ENCODE results near the gene MUC4.

Gene MUC4

GRCh38 chr3:195815169-195815771, 3.5 kb upstream of the MUC4 start:
- Histone ChIP-seq H3K4me3 (replicated peaks; ENCODE audit: insufficient read depth, low read length) (no peak overlapping the region), H3K27ac (replicated peaks) (no peak overlapping the region), H3K27me3 (ENCODE audit: insufficient read depth, poor library complexity, severe bottlenecking) (no peaks in the 10 kb centered on the region)
- no peak for DNase-seq (ENCODE audit: low read depth in 1 of 2, low spot score in 1 of 2)
- TF ChIP-seq SPI1 (IDR thresholded peaks at IDR 0.05; ENCODE audit: borderline replicate concordance, low read depth), result no peak

DNA sequence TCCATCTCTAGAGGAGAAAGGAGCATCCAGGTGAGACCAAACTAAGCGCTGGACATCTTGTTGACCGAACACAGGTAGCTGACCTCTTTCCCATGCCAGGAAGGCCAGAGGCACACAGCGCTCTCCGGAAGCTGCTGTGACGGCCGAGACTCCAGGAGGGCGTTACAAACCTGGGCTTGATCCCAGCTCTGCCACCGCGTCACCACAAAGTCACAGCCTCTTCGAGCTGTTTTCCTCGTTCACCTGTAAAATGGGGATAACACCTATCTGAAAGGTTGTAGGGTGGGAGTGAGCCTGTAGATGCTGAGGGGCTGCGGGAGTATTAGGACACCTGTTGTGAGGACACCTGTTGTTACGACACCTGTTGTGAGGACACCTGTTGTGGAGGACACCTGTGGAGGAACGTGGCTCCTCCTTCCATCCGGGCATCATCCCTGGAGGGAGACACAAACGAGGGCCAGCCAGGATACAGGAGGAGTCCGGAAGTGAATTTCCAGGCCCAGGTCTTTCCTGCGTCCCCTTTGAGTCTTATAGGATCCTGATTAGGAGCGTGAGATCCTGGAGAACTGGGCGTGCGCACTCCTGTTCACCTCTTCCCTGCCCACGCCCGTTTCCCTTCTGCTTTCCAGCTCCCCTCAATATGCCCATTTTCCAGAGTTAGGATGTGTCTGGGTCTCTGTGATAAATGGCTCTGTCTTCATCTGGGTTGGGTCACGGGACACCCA, 2.3 kb upstream of the MUC4 start:
- H3K4me3 ChIP-seq (replicated peaks; ENCODE audit: insufficient read depth, low read length), result no peak overlapping the region
- no peak overlapping the region for H3K27ac ChIP-seq (replicated peaks)
- H3K27me3 ChIP-seq (ENCODE audit: insufficient read depth, poor library complexity, severe bottlenecking), result no peaks in the 10 kb centered on the region
- no peak for DNase-seq (ENCODE audit: low read depth in 1 of 2, low spot score in 1 of 2)
- TF ChIP-seq, protein P1, sequence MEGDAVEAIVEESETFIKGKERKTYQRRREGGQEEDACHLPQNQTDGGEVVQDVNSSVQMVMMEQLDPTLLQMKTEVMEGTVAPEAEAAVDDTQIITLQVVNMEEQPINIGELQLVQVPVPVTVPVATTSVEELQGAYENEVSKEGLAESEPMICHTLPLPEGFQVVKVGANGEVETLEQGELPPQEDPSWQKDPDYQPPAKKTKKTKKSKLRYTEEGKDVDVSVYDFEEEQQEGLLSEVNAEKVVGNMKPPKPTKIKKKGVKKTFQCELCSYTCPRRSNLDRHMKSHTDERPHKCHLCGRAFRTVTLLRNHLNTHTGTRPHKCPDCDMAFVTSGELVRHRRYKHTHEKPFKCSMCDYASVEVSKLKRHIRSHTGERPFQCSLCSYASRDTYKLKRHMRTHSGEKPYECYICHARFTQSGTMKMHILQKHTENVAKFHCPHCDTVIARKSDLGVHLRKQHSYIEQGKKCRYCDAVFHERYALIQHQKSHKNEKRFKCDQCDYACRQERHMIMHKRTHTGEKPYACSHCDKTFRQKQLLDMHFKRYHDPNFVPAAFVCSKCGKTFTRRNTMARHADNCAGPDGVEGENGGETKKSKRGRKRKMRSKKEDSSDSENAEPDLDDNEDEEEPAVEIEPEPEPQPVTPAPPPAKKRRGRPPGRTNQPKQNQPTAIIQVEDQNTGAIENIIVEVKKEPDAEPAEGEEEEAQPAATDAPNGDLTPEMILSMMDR (IDR thresholded peaks at IDR 0.05; ENCODE audit: insufficient read depth, low read length), result no peak
- TF ChIP-seq SPI1 (IDR thresholded peaks at IDR 0.05; ENCODE audit: borderline replicate concordance, low read depth) (no peak), POLR2AphosphoS5 (IDR thresholded peaks at IDR 0.05; ENCODE audit: low read depth) (no peak), GABPA (IDR thresholded peaks at IDR 0.05; ENCODE audit: low read depth) (no peak)
- TF ChIP-seq, protein P2, sequence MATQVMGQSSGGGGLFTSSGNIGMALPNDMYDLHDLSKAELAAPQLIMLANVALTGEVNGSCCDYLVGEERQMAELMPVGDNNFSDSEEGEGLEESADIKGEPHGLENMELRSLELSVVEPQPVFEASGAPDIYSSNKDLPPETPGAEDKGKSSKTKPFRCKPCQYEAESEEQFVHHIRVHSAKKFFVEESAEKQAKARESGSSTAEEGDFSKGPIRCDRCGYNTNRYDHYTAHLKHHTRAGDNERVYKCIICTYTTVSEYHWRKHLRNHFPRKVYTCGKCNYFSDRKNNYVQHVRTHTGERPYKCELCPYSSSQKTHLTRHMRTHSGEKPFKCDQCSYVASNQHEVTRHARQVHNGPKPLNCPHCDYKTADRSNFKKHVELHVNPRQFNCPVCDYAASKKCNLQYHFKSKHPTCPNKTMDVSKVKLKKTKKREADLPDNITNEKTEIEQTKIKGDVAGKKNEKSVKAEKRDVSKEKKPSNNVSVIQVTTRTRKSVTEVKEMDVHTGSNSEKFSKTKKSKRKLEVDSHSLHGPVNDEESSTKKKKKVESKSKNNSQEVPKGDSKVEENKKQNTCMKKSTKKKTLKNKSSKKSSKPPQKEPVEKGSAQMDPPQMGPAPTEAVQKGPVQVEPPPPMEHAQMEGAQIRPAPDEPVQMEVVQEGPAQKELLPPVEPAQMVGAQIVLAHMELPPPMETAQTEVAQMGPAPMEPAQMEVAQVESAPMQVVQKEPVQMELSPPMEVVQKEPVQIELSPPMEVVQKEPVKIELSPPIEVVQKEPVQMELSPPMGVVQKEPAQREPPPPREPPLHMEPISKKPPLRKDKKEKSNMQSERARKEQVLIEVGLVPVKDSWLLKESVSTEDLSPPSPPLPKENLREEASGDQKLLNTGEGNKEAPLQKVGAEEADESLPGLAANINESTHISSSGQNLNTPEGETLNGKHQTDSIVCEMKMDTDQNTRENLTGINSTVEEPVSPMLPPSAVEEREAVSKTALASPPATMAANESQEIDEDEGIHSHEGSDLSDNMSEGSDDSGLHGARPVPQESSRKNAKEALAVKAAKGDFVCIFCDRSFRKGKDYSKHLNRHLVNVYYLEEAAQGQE (IDR thresholded peaks at IDR 0.05; ENCODE audit: insufficient replicate concordance, low read depth), result no peak

GRCh38 chr3:195812366-195812765, 637 bp upstream of the MUC4 start:
- H3K4me3 ChIP-seq (replicated peaks; ENCODE audit: insufficient read depth, low read length), result no peak overlapping the region
- H3K27me3 ChIP-seq (ENCODE audit: insufficient read depth, poor library complexity, severe bottlenecking), result no peaks in the 10 kb centered on the region
- no peak for TF ChIP-seq GABPA (IDR thresholded peaks at IDR 0.05; ENCODE audit: low read depth)
- TF ChIP-seq, protein P2 (IDR thresholded peaks at IDR 0.05; ENCODE audit: insufficient replicate concordance, low read depth), result no peak
- TF ChIP-seq POLR2AphosphoS5 (IDR thresholded peaks at IDR 0.05; ENCODE audit: low read depth), result no peak
- TF ChIP-seq, protein P1 (IDR thresholded peaks at IDR 0.05; ENCODE audit: insufficient read depth, low read length), result no peak
- TF ChIP-seq SPI1 (IDR thresholded peaks at IDR 0.05; ENCODE audit: borderline replicate concordance, low read depth), result no peak
- no peak overlapping the region for H3K27ac ChIP-seq (replicated peaks)
- no peak for DNase-seq (ENCODE audit: low read depth in 1 of 2, low spot score in 1 of 2)

- H3K4me3 ChIP-seq (replicated peaks; ENCODE audit: insufficient read depth, low read length), result no peak overlapping the region
- TF ChIP-seq, protein P2 (IDR thresholded peaks at IDR 0.05; ENCODE audit: insufficient replicate concordance, low read depth), result no peak
- TF ChIP-seq GABPA (IDR thresholded peaks at IDR 0.05; ENCODE audit: low read depth) (no peak), SPI1 (IDR thresholded peaks at IDR 0.05; ENCODE audit: borderline replicate concordance, low read depth) (no peak), POLR2AphosphoS5 (IDR thresholded peaks at IDR 0.05; ENCODE audit: low read depth) (no peak)
- TF ChIP-seq, protein P1 (IDR thresholded peaks at IDR 0.05; ENCODE audit: insufficient read depth, low read length), result no peak
Observed at GRCh38 chr3:195810455-195810845, 1.3 kb downstream of the MUC4 start.

More at GRCh38 chr3:195810455-195810845, 1.3 kb downstream of the MUC4 start:
- peaks cover 3% of the 10 kb centered on the region for H3K27me3 ChIP-seq (ENCODE audit: insufficient read depth, poor library complexity, severe bottlenecking)
- no peak overlapping the region for H3K27ac ChIP-seq (replicated peaks)
- DNase-seq (ENCODE audit: low read depth in 1 of 2, low spot score in 1 of 2), result no peak
